ENCODE measurements around the gene RAP2A. TPM values are rescaled to one million over a fixed set of nuclear protein-coding genes. Genes with fewer than 3 reads are reported as not detected.

Gene RAP2A
- total RNA-seq, 2 experiments from 2014 or later = 39.2 to 45.2 TPM

GRCh38 chr13:97498419-97498818 is 64.5 kb downstream of the RAP2A start:
- H3K4me1 Mint-ChIP-seq = no peaks in the 10 kb centered on the region
- no peak for ATAC-seq
- no peaks in the 10 kb centered on the region for H3K36me3 Mint-ChIP-seq
- H3K27ac Mint-ChIP-seq = no peak overlapping the region
- H3K4me3 Mint-ChIP-seq = no peak overlapping the region
- H3K9me3 Mint-ChIP-seq (ENCODE audit: low read depth) = no peaks in the 10 kb centered on the region
- peaks cover 14% of the 10 kb centered on the region for H3K27me3 Mint-ChIP-seq
- no peak for DNase-seq
- CTCF ChIA-PET = no interaction called here

- Mint-ChIP-seq H3K27me3 (peaks cover 19% of the 10 kb centered on the region), H3K36me3 (no peaks in the 10 kb centered on the region), H3K9me3 (ENCODE audit: low read depth) (no peaks in the 10 kb centered on the region), H3K4me3 (no peak overlapping the region), H3K27ac (no peak overlapping the region), H3K4me1 (no peaks in the 10 kb centered on the region)
- DNase-seq (no peak), ATAC-seq (no peak)
- CTCF ChIA-PET = no interaction called here
These were observed 65.2 kb downstream of the RAP2A start for GRCh38 chr13:97499181-97499580.

GRCh38 chr13:97502181-97502580 is 68.2 kb downstream of the RAP2A start:
- Mint-ChIP-seq H3K27me3 (peaks cover 26% of the 10 kb centered on the region), H3K27ac (no peak overlapping the region), H3K4me1 (no peaks in the 10 kb centered on the region), H3K36me3 (no peaks in the 10 kb centered on the region), H3K9me3 (ENCODE audit: low read depth) (no peaks in the 10 kb centered on the region), H3K4me3 (no peak overlapping the region)
- CTCF ChIA-PET = interaction anchor here (0.6 kb wide), 1 partner anchor 12 kb away, joined by 3 read pairs; no protein-coding TSS in a partner anchor
- DNase-seq (no peak), ATAC-seq (no peak)

GRCh38 chr13:97502706-97503105 is 68.7 kb downstream of the RAP2A start:
- Mint-ChIP-seq H3K4me1 (no peaks in the 10 kb centered on the region), H3K27ac (no peak overlapping the region), H3K27me3 (peaks cover 26% of the 10 kb centered on the region), H3K36me3 (no peaks in the 10 kb centered on the region), H3K4me3 (no peak overlapping the region), H3K9me3 (ENCODE audit: low read depth) (no peaks in the 10 kb centered on the region)
- DNase-seq (no peak), ATAC-seq (no peak)
- CTCF ChIA-PET = interaction anchor here (0.6 kb wide), 1 partner anchor 13 kb away, joined by 3 read pairs; no protein-coding TSS in a partner anchor

- peaks cover 30% of the 10 kb centered on the region for H3K27me3 Mint-ChIP-seq
- no peak overlapping the region for H3K27ac Mint-ChIP-seq
- H3K4me1 Mint-ChIP-seq = no peaks in the 10 kb centered on the region
- CTCF ChIA-PET = no interaction called here
- H3K9me3 Mint-ChIP-seq (ENCODE audit: low read depth) = no peaks in the 10 kb centered on the region
- ATAC-seq = no peak
- no peaks in the 10 kb centered on the region for H3K36me3 Mint-ChIP-seq
- H3K4me3 Mint-ChIP-seq = no peak overlapping the region
- no peak for DNase-seq
These were observed 71.0 kb downstream of the RAP2A start for GRCh38 chr13:97505017-97505416.

- no peaks in the 10 kb centered on the region for H3K36me3 Mint-ChIP-seq
- H3K27ac Mint-ChIP-seq = no peak overlapping the region
- ATAC-seq (no peak), DNase-seq (no peak)
- peaks cover 34% of the 10 kb centered on the region for H3K27me3 Mint-ChIP-seq
- H3K4me1 Mint-ChIP-seq = no peaks in the 10 kb centered on the region
- H3K9me3 Mint-ChIP-seq (ENCODE audit: low read depth) = no peaks in the 10 kb centered on the region
- CTCF ChIA-PET = no interaction called here
- H3K4me3 Mint-ChIP-seq = no peak overlapping the region
These were observed 72.5 kb downstream of the RAP2A start for GRCh38 chr13:97506511-97506910.

- peaks cover 19% of the 10 kb centered on the region for H3K27me3 Mint-ChIP-seq
- no peaks in the 10 kb centered on the region for H3K4me1 Mint-ChIP-seq
- ATAC-seq = no peak
- CTCF ChIA-PET = no interaction called here
- no peak overlapping the region for H3K27ac Mint-ChIP-seq
- no peaks in the 10 kb centered on the region for H3K36me3 Mint-ChIP-seq
- H3K9me3 Mint-ChIP-seq (ENCODE audit: low read depth) = peaks cover 7% of the 10 kb centered on the region
- H3K4me3 Mint-ChIP-seq = no peak overlapping the region
- no peak for DNase-seq
These were observed 78.8 kb downstream of the RAP2A start for GRCh38 chr13:97512732-97513131.

- no peak overlapping the region for H3K4me3 Mint-ChIP-seq
- peaks cover 15% of the 10 kb centered on the region for H3K27me3 Mint-ChIP-seq
- CTCF ChIA-PET = no interaction called here
- no peaks in the 10 kb centered on the region for H3K36me3 Mint-ChIP-seq
- H3K4me1 Mint-ChIP-seq = no peaks in the 10 kb centered on the region
- H3K9me3 Mint-ChIP-seq (ENCODE audit: low read depth) = peaks cover 11% of the 10 kb centered on the region
- DNase-seq (no peak), ATAC-seq (no peak)
- no peak overlapping the region for H3K27ac Mint-ChIP-seq
These were observed 81.7 kb downstream of the RAP2A start for GRCh38 chr13:97515643-97516042.

- H3K9me3 Mint-ChIP-seq (ENCODE audit: low read depth) = peaks cover 3% of the 10 kb centered on the region
- ATAC-seq = no peak
- H3K27ac Mint-ChIP-seq = no peak overlapping the region
- no peaks in the 10 kb centered on the region for H3K36me3 Mint-ChIP-seq
- DNase-seq = no peak
- H3K27me3 Mint-ChIP-seq = peaks cover 2% of the 10 kb centered on the region
- no peaks in the 10 kb centered on the region for H3K4me1 Mint-ChIP-seq
- CTCF ChIA-PET = no interaction called here
- H3K4me3 Mint-ChIP-seq = no peak overlapping the region
These were observed 84.0 kb downstream of the RAP2A start for GRCh38 chr13:97517967-97518366.

Other genes starting within 250 kb of the RAP2A start
- gene MBNL2, start 211.8 kb upstream of the RAP2A start, total RNA-seq = 10 to 100 TPM in 1 of 2 experiments, 1 to 10 TPM in 1; 9.7 to 13.4 TPM